ENCODE data around the gene BMPR2. TPM values are rescaled to one million over a fixed set of nuclear protein-coding genes. Genes with fewer than 3 reads are reported as not detected.
"Not testable (repeated sequence)": the region's sequence is repeated elsewhere in the genome, so short reads cannot be mapped to it uniquely, and the experiment has no call there.

Gene BMPR2
- total RNA-seq, 1 experiment from 2014 or later, result 27.4 TPM

- peak; percentile 13 for DNase-seq (ENCODE audit: unreplicated experiment)
- H3K27ac Mint-ChIP-seq (ENCODE audit: low read depth, unreplicated experiment), result peak overlapping the region; percentile 95
- ChIA-PET CTCF (interaction anchor here (0.7 to 1.0 kb wide), 2 partner anchors 28 to 121 kb away, joined by 3 to 5 read pairs; no protein-coding TSS in a partner anchor), POLR2A (interaction anchor here (0.7 to 5.0 kb wide), 17 partner anchors 9 to 1722 kb away, joined by 3 to 46 read pairs (median 4); partner anchors contain the start of genes ALS2, NOP58 and WDR12)
- H3K9me3 Mint-ChIP-seq (ENCODE audit: unreplicated experiment), result no peaks in the 10 kb centered on the region
- no TSS peak for BruUV-seq (replicated peaks)
- no peak for TF ChIP-seq CTCF (IDR thresholded peaks at IDR 0.05; ENCODE audit: unreplicated experiment)
- peaks cover 6% of the 10 kb centered on the region for H3K36me3 Mint-ChIP-seq (ENCODE audit: insufficient read depth, unreplicated experiment)
- intact Hi-C loops (cut with micrococcal nuclease), result loop anchor here (2.0 to 10.0 kb wide), 4 partner anchors 77 to 633 kb away; partner anchors contain the start of genes ALS2 and NBEAL1
- H3K4me1 Mint-ChIP-seq (ENCODE audit: insufficient read depth, unreplicated experiment), result peaks cover 15% of the 10 kb centered on the region
- no peaks in the 10 kb centered on the region for H3K27me3 Mint-ChIP-seq (ENCODE audit: insufficient read depth, unreplicated experiment)
- H3K4me3 Mint-ChIP-seq (ENCODE audit: unreplicated experiment), result peak overlapping the region; percentile 83
Observed at GRCh38 chr2:202378662-202379358, 2.7 kb downstream of the BMPR2 start.

GRCh38 chr2:202382684-202383083 is 6.6 kb downstream of the BMPR2 start:
- no TSS peak for BruUV-seq (replicated peaks)
- intact Hi-C loops (cut with micrococcal nuclease), result no loop called here
- H3K27ac Mint-ChIP-seq (ENCODE audit: low read depth, unreplicated experiment), result no peak overlapping the region
- no peaks in the 10 kb centered on the region for H3K27me3 Mint-ChIP-seq (ENCODE audit: insufficient read depth, unreplicated experiment)
- CTCF ChIA-PET, result no interaction called here
- H3K36me3 Mint-ChIP-seq (ENCODE audit: insufficient read depth, unreplicated experiment), result peaks cover 2% of the 10 kb centered on the region
- peaks cover 33% of the 10 kb centered on the region for H3K4me1 Mint-ChIP-seq (ENCODE audit: insufficient read depth, unreplicated experiment)
- H3K9me3 Mint-ChIP-seq (ENCODE audit: unreplicated experiment), result no peaks in the 10 kb centered on the region
- no peak for TF ChIP-seq CTCF (IDR thresholded peaks at IDR 0.05; ENCODE audit: unreplicated experiment)
- no peak overlapping the region for H3K4me3 Mint-ChIP-seq (ENCODE audit: unreplicated experiment)
- no peak for DNase-seq (ENCODE audit: unreplicated experiment)
- POLR2A ChIA-PET, result no interaction called here

GRCh38 chr2:202386495-202386894 is 10.4 kb downstream of the BMPR2 start:
- H3K36me3 Mint-ChIP-seq (ENCODE audit: insufficient read depth, unreplicated experiment); H3K4me3 Mint-ChIP-seq (ENCODE audit: unreplicated experiment); H3K27ac Mint-ChIP-seq (ENCODE audit: low read depth, unreplicated experiment); H3K9me3 Mint-ChIP-seq (ENCODE audit: unreplicated experiment); H3K27me3 Mint-ChIP-seq (ENCODE audit: insufficient read depth, unreplicated experiment); CTCF ChIA-PET; BruUV-seq (replicated peaks); DNase-seq (ENCODE audit: unreplicated experiment); POLR2A ChIA-PET; intact Hi-C loops (cut with micrococcal nuclease): not testable (repeated sequence)
- peaks cover 31% of the 10 kb centered on the region for H3K4me1 Mint-ChIP-seq (ENCODE audit: insufficient read depth, unreplicated experiment)

- Mint-ChIP-seq H3K4me1 (ENCODE audit: insufficient read depth, unreplicated experiment) (peaks cover 29% of the 10 kb centered on the region), H3K9me3 (ENCODE audit: unreplicated experiment) (no peaks in the 10 kb centered on the region), H3K4me3 (ENCODE audit: unreplicated experiment) (no peak overlapping the region), H3K27ac (ENCODE audit: low read depth, unreplicated experiment) (no peak overlapping the region), H3K36me3 (ENCODE audit: insufficient read depth, unreplicated experiment) (no peaks in the 10 kb centered on the region), H3K27me3 (ENCODE audit: insufficient read depth, unreplicated experiment) (no peaks in the 10 kb centered on the region)
- no TSS peak for BruUV-seq (replicated peaks)
- POLR2A ChIA-PET, result interaction anchor here (1.3 to 1.5 kb wide), 2 partner anchors 9 to 11 kb away, joined by 3 to 5 read pairs; partner anchors contain the start of gene BMPR2
- no peak for DNase-seq (ENCODE audit: unreplicated experiment)
- CTCF ChIA-PET, result interaction anchor here (0.7 kb wide), 1 partner anchor 706 kb away, joined by 3 read pairs; no protein-coding TSS in a partner anchor
- no peak for TF ChIP-seq CTCF (IDR thresholded peaks at IDR 0.05; ENCODE audit: unreplicated experiment)
- intact Hi-C loops (cut with micrococcal nuclease), result no loop called here
Observed at GRCh38 chr2:202387608-202388342, 11.6 kb downstream of the BMPR2 start.
